IMR-90 (cell line): Measurements from ENCODE around the gene SLC26A6. TPM values are rescaled to one million over a fixed set of nuclear protein-coding genes. Genes with fewer than 3 reads are reported as not detected.

Source experiments
- ATAC-seq: fragments of 200-7000 bp; cut with Tn5 transposase; 2 replicates; pipeline ENCODE4 v1.9.1; 2020; ENCODE audit warnings: low read depth, mild to moderate bottlenecking, moderate library complexity
- BruUV-seq: library from RNA; stranded (reverse); fragments of 400-500 nt; replicated peaks from 2 replicates; lab custom pipeline; 2021; lab: Mats Ljungman, UMichigan
- CTCF ChIA-PET: fragments of 300-600 bp; formaldehyde crosslinking; extraction: SDS; loops from one replicate; lab custom pipeline; 2021; ENCODE audit warnings: antibody characterized with exemption; lab: Yijun Ruan, JAX
- POLR2A ChIA-PET: fragments of 300-600 bp; sonication (Branson Sonifier 250); formaldehyde crosslinking; loops from one replicate; lab custom pipeline; 2022; ENCODE audit warnings: antibody characterized with exemption; ENCODE audit not compliant: unreplicated experiment; lab: Charles Lee
- DNase-seq: peaks from one replicate; pipeline ENCODE4 v3.0.0; 2013
- H2AFZ ChIP-seq: replicated peaks from 2 replicates; pipeline ENCODE3; 2013; ENCODE audit warnings: low read length, mild to moderate bottlenecking; ENCODE audit not compliant: poor library complexity
- H2AK5ac ChIP-seq: 2 replicates; pipeline ENCODE4 v1.6.1; 2013; ENCODE audit warnings: low read depth, low read length, inconsistent platforms
- H2AK9ac ChIP-seq: replicated peaks from 2 replicates; pipeline ENCODE3; 2013; ENCODE audit warnings: mild to moderate bottlenecking, low read depth, low read length, moderate library complexity; ENCODE audit not compliant: poor library complexity
- H2BK120ac ChIP-seq: 2 replicates; pipeline ENCODE4 v1.6.1; 2013; ENCODE audit warnings: low read depth, low read length, inconsistent platforms
- H2BK15ac ChIP-seq: 3 replicates; pipeline ENCODE4 v1.6.1; 2013; ENCODE audit warnings: low read depth, low read length, inconsistent platforms
- H2BK20ac ChIP-seq: 2 replicates; pipeline ENCODE4 v1.6.1; 2013; ENCODE audit warnings: low read depth, mild to moderate bottlenecking, inconsistent platforms, low read length, moderate library complexity
- H2BK5ac ChIP-seq: 2 replicates; pipeline ENCODE4 v1.6.1; 2013; ENCODE audit warnings: mild to moderate bottlenecking, low read depth, low read length, inconsistent platforms; ENCODE audit not compliant: poor library complexity, severe bottlenecking
- H3K14ac ChIP-seq: replicated peaks from 2 replicates; pipeline ENCODE4 v1.6.1; 2013; ENCODE audit warnings: low read depth, low read length, inconsistent platforms
- H3K18ac ChIP-seq: 2 replicates; pipeline ENCODE4 v1.6.1; 2013; ENCODE audit warnings: low read depth, low read length, control low read depth
- H3K23ac ChIP-seq: 2 replicates; pipeline ENCODE4 v1.6.1; 2013; ENCODE audit warnings: low read depth, low read length, inconsistent platforms
- H3K27ac ChIP-seq: 2 replicates; pipeline ENCODE4 v1.5.1; 2013; ENCODE audit warnings: mild to moderate bottlenecking, control low read depth, low read length; ENCODE audit not compliant: insufficient read depth
- H3K27me3 ChIP-seq: 2 replicates; pipeline ENCODE4 v1.6.1; 2013; ENCODE audit warnings: low read length; ENCODE audit not compliant: control insufficient read depth, insufficient read depth
- H3K36me3 ChIP-seq: 2 replicates; pipeline ENCODE4 v1.6.1; 2013; ENCODE audit warnings: low read length, mixed read lengths; ENCODE audit not compliant: control insufficient read depth, insufficient read depth
- H3K4ac ChIP-seq: 2 replicates; pipeline ENCODE4 v1.6.1; 2013; ENCODE audit warnings: low read depth, low read length, inconsistent platforms
- H3K4me1 ChIP-seq: 2 replicates; pipeline ENCODE4 v1.6.1; 2013; ENCODE audit warnings: low read length, mixed read lengths; ENCODE audit not compliant: control insufficient read depth, insufficient read depth
- H3K4me2 ChIP-seq: 2 replicates; pipeline ENCODE4 v1.6.1; 2013; ENCODE audit warnings: low read depth, mild to moderate bottlenecking, control low read depth, low read length, moderate library complexity
- H3K4me3 ChIP-seq: 2 replicates; pipeline ENCODE4 v1.5.1; 2013; ENCODE audit warnings: low read depth, mild to moderate bottlenecking, control low read depth, low read length, moderate library complexity; ENCODE audit not compliant: insufficient read depth
- H3K56ac ChIP-seq: 2 replicates; pipeline ENCODE4 v1.6.1; 2013; ENCODE audit warnings: low read length, inconsistent platforms; ENCODE audit not compliant: insufficient read depth; ENCODE audit errors: extremely low read depth
- H3K79me1 ChIP-seq, 2 experiments: 2 replicates each; pipeline ENCODE4 v1.6.1; 2013; ENCODE audit warnings: low read length in 2 of 2, inconsistent platforms in 1 of 2, low read depth in 1 of 2
- H3K9ac ChIP-seq: 2 replicates; pipeline ENCODE4 v1.6.1; 2013; ENCODE audit warnings: low read depth, low read length, control low read depth
- H3K9me1 ChIP-seq: 2 replicates; pipeline ENCODE4 v1.6.1; 2013; ENCODE audit warnings: low read length, inconsistent platforms; ENCODE audit not compliant: insufficient read depth
- H3K9me3 ChIP-seq: 2 replicates; pipeline ENCODE4 v1.6.1; 2013; ENCODE audit warnings: low read length; ENCODE audit not compliant: control insufficient read depth, insufficient read depth
- H4K20me1 ChIP-seq: 2 replicates; pipeline ENCODE4 v1.6.1; 2013; ENCODE audit warnings: low read length, inconsistent platforms; ENCODE audit not compliant: insufficient read depth
- H4K5ac ChIP-seq: 2 replicates; pipeline ENCODE4 v1.6.1; 2013; ENCODE audit warnings: mild to moderate bottlenecking, low read depth, low read length, control low read depth
- H4K8ac ChIP-seq, 2 experiments: 2 replicates each; pipeline ENCODE4 v1.6.1; 2013; ENCODE audit warnings: low read depth in 2 of 2, low read length in 2 of 2, control low read depth in 1 of 2, inconsistent platforms in 1 of 2
- H4K91ac ChIP-seq: 2 replicates; pipeline ENCODE4 v1.6.1; 2013; ENCODE audit warnings: low read depth, low read length, inconsistent platforms; ENCODE audit not compliant: insufficient read depth
- BHLHE40 ChIP-seq: fragments of 150-350 bp; IDR thresholded peaks from 2 replicates; pipeline ENCODE4 v1.6.1; 2016; ENCODE audit warnings: mild to moderate bottlenecking, low read depth, low read length
- CEBPB ChIP-seq: IDR thresholded peaks from 2 replicates; pipeline ENCODE4 v1.6.1; 2012; ENCODE audit warnings: low read depth, low read length, improper control_type of control experiment
- CHD1 ChIP-seq: IDR thresholded peaks from 2 replicates; pipeline ENCODE4 v1.6.1; 2012; ENCODE audit warnings: low read depth, low read length, improper control_type of control experiment
- ELK1 ChIP-seq: fragments of 150-350 bp; IDR thresholded peaks from 2 replicates; pipeline ENCODE4 v1.6.1; 2016; ENCODE audit warnings: low read depth, mild to moderate bottlenecking, low read length, moderate library complexity, borderline replicate concordance
- FOS ChIP-seq: fragments of 150-350 bp; IDR thresholded peaks from 2 replicates; pipeline ENCODE4 v1.6.1; 2016; ENCODE audit warnings: low read depth, low read length
- MAFK ChIP-seq: IDR thresholded peaks from 2 replicates; pipeline ENCODE4 v1.6.1; 2012; ENCODE audit warnings: low read depth, low read length, improper control_type of control experiment
- MAZ ChIP-seq: IDR thresholded peaks from 2 replicates; pipeline ENCODE4 v1.6.1; 2012; ENCODE audit warnings: low read depth, mild to moderate bottlenecking, low read length, improper control_type of control experiment, moderate library complexity, borderline replicate concordance
- MXI1 ChIP-seq: IDR thresholded peaks from 2 replicates; pipeline ENCODE4 v1.6.1; 2012; ENCODE audit warnings: low read depth, mild to moderate bottlenecking, low read length, moderate library complexity, borderline replicate concordance
- NFE2L2 ChIP-seq: fragments of 150-350 bp; IDR thresholded peaks from 2 replicates; pipeline ENCODE4 v1.6.1; 2016; ENCODE audit warnings: low read depth, mild to moderate bottlenecking, low read length
- POLR2A ChIP-seq: IDR thresholded peaks from 2 replicates; pipeline ENCODE4 v1.6.1; 2012; ENCODE audit warnings: mild to moderate bottlenecking, low read depth, low read length
- RAD21 ChIP-seq: IDR thresholded peaks from 2 replicates; pipeline ENCODE4 v1.6.1; 2012; ENCODE audit warnings: low read length, improper control_type of control experiment
- RCOR1 ChIP-seq: IDR thresholded peaks from 2 replicates; pipeline ENCODE4 v1.6.1; 2012; ENCODE audit warnings: mild to moderate bottlenecking, low read length, improper control_type of control experiment; ENCODE audit not compliant: insufficient replicate concordance
- RFX5 ChIP-seq: IDR thresholded peaks from 2 replicates; pipeline ENCODE4 v1.8.0; 2012; ENCODE audit warnings: low read depth, mild to moderate bottlenecking, low read length, moderate library complexity
- SMC3 ChIP-seq: fragments of 150-350 bp; IDR thresholded peaks from 2 replicates; pipeline ENCODE4 v1.6.1; 2016; ENCODE audit warnings: low read depth, mild to moderate bottlenecking, antibody characterized with exemption, low read length, moderate library complexity
- USF2 ChIP-seq: fragments of 150-350 bp; IDR thresholded peaks from 2 replicates; pipeline ENCODE4 v1.6.1; 2017; ENCODE audit warnings: mild to moderate bottlenecking, antibody characterized with exemption, low read length, low read depth
- WGBS, 2 experiments: methylation state at CpG; one replicate each; pipeline versions ENCODE4 v1.1.5 to v1.1.7; 2013; ENCODE audit warnings: missing lambda C conversion rate in 2 of 2; ENCODE audit not compliant: insufficient read length in 1 of 2; ENCODE audit errors: extremely low coverage in 2 of 2; 5-methylcytosine and 5-hydroxymethylcytosine counted together
- dilution Hi-C: fragments of 300-500 bp; cut with HindIII; formaldehyde crosslinking; loops from one replicate; pipeline ENCODE4 v1.14.3; 2018; ENCODE audit warnings: low sequenced_read_pairs; ENCODE audit not compliant: unreplicated experiment
- in situ Hi-C: fragments of 300-500 bp; cut with MboI; formaldehyde crosslinking; loops from 3 replicates; pipeline ENCODE4 v1.14.3; 2019; ENCODE audit warnings: low sequenced_read_pairs, inconsistent platforms, mixed read lengths
- intact Hi-C: fragments of 100-400 bp; cut with micrococcal nuclease; formaldehyde crosslinking; loops from 2 replicates; pipeline ENCODE4 v1.10.0; 2022
- polyA plus RNA-seq, 3 experiments: library from polyadenylated mRNA; depleted of rRNA; stranded (reverse); fragments of >200 nt; gene quantifications; 2 replicates each; pipeline ENCODE4 v1.2.3, GENCODE V29; 2012; ENCODE audit warnings: low replicate concordance in 1 of 3
- total RNA-seq: library from RNA; depleted of rRNA; stranded (reverse); fragments of >200 nt; gene quantifications from 2 replicates; pipeline ENCODE4 v1.2.3, GENCODE V29; 2012
- TF ChIP-seq, protein P1 (sequence below): conservative IDR thresholded peaks from 2 replicates; pipeline ENCODE4 v1.5.1; 2012; ENCODE audit warnings: mild to moderate bottlenecking, low read depth, low read length, improper control_type of control experiment

The SLC26A6 gene
- total and polyA plus RNA-seq, 2 of the 4 experiments (the other 2 are of a cell fraction) = 11.8 to 34.3 TPM

DNA sequence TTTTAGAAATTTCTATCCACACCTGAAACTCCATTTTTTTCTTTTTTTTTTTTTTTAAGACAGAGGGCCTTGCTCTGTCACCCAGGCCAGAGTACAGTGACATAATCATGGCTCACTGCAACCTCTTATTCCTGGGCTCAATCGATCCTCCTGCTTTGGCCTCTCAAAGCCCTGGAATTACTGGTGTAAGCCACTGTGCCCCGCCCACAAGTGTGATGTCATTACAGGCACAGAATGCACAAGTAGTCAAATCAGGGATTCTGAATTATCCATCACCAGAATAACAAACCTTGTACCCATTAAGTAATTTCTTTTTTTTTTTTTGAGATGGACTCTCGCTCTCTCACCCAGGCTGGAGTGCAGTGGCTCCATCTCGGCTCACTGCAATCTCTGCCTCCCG lies 27.7 kb downstream of the SLC26A6 start:
- Histone ChIP-seq H2AK5ac (no peak overlapping the region), H3K4me2 (no peak overlapping the region), H2BK15ac (no peak overlapping the region), H3K56ac (no peak overlapping the region), H3K9me3 (no peaks in the 10 kb centered on the region), H4K20me1 (peaks cover 7% of the 10 kb centered on the region; the same call in 1 of the 2 replicates), H3K27me3 (no peaks in the 10 kb centered on the region), H2BK20ac (no peak overlapping the region), H3K18ac (no peak overlapping the region), H2AFZ (no peak overlapping the region), H3K79me1 (peaks cover 12 to 63% of the 10 kb centered on the region in 2 experiments; a peak in 3 of 4 replicates), H3K4me3 (no peak overlapping the region), H3K4me1 (peaks cover 4% of the 10 kb centered on the region), H3K9me1 (peaks cover 4% of the 10 kb centered on the region), H4K91ac (no peak overlapping the region), H2AK9ac (no peak overlapping the region), H2BK120ac (no peak overlapping the region), H3K23ac (0 out of 2 replicates have a peak overlapping the region, but pooled peaks have one; percentile 15), H4K8ac (no peak overlapping the region), H3K4ac (no peak overlapping the region), H3K9ac (no peak overlapping the region), H3K36me3 (peaks cover 38% of the 10 kb centered on the region), H3K27ac (no peak overlapping the region), H2BK5ac (no peak overlapping the region), H3K14ac (no peak overlapping the region), H4K5ac (no peak overlapping the region)
- BruUV-seq = no TSS peak
- in situ Hi-C loops (no loop called here), intact Hi-C loops (no loop called here), dilution Hi-C loops (no loop called here)
- ChIA-PET POLR2A (no interaction called here), CTCF (interaction anchor here (1.0 kb wide), 1 partner anchor 28 kb away, joined by 3 read pairs; the partner anchor contains the start of gene SLC26A6)
- DNase-seq = no peak
- TF ChIP-seq RFX5 = no peak
- TF ChIP-seq RAD21 = no peak
- TF ChIP-seq USF2 = no peak
- no peak for TF ChIP-seq ELK1
- TF ChIP-seq POLR2A = no peak
- no peak for TF ChIP-seq NFE2L2
- TF ChIP-seq, protein P1, sequence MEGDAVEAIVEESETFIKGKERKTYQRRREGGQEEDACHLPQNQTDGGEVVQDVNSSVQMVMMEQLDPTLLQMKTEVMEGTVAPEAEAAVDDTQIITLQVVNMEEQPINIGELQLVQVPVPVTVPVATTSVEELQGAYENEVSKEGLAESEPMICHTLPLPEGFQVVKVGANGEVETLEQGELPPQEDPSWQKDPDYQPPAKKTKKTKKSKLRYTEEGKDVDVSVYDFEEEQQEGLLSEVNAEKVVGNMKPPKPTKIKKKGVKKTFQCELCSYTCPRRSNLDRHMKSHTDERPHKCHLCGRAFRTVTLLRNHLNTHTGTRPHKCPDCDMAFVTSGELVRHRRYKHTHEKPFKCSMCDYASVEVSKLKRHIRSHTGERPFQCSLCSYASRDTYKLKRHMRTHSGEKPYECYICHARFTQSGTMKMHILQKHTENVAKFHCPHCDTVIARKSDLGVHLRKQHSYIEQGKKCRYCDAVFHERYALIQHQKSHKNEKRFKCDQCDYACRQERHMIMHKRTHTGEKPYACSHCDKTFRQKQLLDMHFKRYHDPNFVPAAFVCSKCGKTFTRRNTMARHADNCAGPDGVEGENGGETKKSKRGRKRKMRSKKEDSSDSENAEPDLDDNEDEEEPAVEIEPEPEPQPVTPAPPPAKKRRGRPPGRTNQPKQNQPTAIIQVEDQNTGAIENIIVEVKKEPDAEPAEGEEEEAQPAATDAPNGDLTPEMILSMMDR = no peak
- no peak for TF ChIP-seq CEBPB
- no peak for TF ChIP-seq SMC3
- no peak for TF ChIP-seq FOS
- TF ChIP-seq RCOR1 = no peak
- TF ChIP-seq BHLHE40 = no peak
- no peak for TF ChIP-seq MAFK
- no peak for TF ChIP-seq MXI1
- no peak for TF ChIP-seq MAZ
- TF ChIP-seq CHD1 = no peak
- ATAC-seq = no peak
- 100% methylated on average over 2 of the region's 5 CpGs; no CpG with 5 or more reads in 1 of the 2 experiments for WGBS, 2 experiments
